Activated naive CD4-positive, alpha-beta T cell (primary cell): ENCODE measurements around the gene GABRD.

Experiments
- DNase-seq, 4 experiments: peaks; one replicate each; lab custom pipeline; 2025; lab: John Stamatoyannopoulos, UW

Gene GABRD

DNA sequence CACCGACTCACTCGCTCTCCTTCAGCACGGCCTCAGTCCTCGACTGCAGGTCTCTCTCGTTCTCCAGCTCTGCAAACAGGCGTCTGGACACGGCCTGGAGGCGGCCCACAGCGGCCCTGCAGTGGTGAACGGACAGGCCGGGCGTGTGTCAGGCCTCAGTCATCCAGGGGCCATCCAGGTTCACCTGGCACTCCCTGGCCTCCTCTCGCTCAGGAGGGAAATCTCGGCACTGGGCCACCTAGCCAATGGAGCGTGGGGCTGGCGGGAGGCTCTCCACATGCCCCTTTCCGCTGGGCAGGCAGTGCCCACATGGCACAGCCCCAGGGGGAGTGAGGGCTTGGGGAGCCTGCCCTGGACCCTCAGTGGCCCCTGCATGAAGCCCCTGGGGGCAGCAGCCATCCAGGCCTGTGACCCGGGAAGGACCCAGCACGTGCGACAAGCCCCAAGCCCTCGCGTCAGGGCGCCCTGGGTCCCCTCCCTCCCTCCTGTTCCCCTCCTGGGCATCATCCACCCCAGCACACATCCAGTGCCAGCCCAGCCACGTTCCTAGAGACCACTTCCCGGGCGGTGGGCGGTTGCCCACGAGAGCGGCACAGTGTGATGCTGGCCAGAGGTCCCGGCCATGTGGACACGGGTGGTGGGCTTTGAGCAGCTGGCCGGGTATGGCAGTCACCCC lies 33.6 kb upstream of the GABRD start:
- no peak for DNase-seq

GRCh38 chr1:1986451-1987141 lies 32.5 kb upstream of the GABRD start:
- DNase-seq: no peak

DNA sequence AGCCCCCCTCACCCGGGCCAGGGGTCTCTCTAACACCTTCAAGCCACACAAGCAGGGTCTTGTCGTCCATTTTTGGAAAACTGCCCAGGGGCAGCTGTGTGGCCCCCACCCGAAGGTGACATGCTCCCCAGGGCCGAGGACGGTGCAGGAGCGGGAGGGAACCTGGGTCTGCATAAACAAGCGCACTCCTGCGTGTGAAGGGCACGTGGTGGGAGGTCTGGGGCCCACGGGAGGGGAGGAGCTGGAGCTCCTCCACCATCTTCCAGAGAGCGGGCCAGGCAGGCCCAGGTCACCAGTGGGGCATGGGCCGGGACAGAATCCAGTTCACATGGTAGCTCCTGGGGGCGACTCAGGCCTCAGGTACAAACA lies 32.0 kb upstream of the GABRD start:
- no peak for DNase-seq

- no peak for DNase-seq
Measured at GRCh38 chr1:1988061-1988945, 30.8 kb upstream of the GABRD start.

- DNase-seq: no peak
Measured at GRCh38 chr1:1989102-1989542, 30.0 kb upstream of the GABRD start.

GRCh38 chr1:1989789-1990188 lies 29.4 kb upstream of the GABRD start:
- no peak for DNase-seq

- DNase-seq: no peak
Measured at GRCh38 chr1:1990222-1990621, 28.9 kb upstream of the GABRD start.

GRCh38 chr1:1994536-1994935 lies 24.6 kb upstream of the GABRD start:
- no peak for DNase-seq

DNA sequence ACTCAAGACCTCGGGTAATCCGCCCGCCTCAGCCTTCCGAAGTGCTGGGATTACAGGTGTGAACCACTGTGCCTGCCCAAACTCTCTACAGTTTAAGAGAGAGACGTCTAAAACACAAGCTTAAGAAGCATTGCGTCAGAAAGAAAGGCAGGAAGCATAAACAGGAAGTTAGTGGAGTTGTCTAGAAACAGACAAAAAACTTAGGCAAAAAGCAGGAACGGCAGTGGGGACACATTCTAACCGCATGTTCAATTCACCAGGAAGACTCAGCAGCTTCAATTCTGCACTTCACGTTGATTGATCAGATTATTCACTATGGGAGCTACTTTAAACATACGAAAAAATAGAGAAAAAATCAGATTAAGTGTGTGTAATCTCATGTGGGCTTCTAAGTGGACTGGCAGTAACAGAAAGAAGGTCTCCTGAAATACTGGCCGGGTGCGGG lies 22.9 kb upstream of the GABRD start:
- DNase-seq: no peak

DNA sequence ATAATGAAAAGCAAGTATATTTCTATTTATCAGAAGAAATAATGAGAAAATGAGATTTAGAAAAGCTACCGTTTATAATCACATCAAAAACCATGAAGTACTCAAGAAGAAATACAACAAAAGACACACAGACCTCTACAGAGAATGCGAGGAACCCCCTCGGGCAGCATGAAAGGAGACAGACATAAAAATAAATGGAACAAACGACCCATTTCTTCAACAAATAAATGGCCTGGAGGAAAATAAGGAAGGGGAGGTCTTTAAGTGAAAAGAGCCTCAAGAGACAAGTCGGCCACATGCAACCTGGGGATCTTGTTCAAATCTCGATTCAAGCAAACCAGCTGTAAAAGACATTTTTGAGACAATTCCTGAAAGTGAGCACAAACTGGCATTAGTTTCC lies 21.6 kb upstream of the GABRD start:
- no peak for DNase-seq

GRCh38 chr1:2000432-2000831 lies 18.7 kb upstream of the GABRD start:
- DNase-seq: no peak

DNA sequence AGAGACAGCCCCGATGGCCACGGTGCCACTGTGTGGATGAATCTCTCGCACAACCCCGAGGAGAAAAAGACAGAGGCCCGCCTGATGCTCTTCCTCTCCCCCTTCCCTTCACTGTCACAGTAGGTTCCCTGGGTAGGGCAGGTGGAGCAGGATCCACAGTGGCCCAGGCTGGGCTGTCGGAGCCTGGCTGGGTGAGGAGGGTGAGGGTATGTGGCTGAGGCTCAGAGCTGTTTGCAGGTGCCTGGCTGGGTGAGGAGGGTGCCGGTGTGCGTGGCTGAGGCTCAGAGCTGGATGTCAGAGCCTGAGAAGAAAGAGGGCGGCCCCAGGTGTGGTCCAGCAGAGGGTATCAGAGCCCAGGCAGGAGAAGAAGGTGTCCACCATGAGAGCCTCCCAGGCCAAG lies 18.3 kb upstream of the GABRD start:
- DNase-seq: no peak

GRCh38 chr1:2001773-2002411 lies 17.3 kb upstream of the GABRD start:
- DNase-seq: no peak

GRCh38 chr1:2003541-2004131 lies 15.5 kb upstream of the GABRD start, which contains the start of gene CFAP74:
CFAP74 (minus strand) TSS chr1:2003786; CDS start chr1:1990956, 12,830 bp downstream.
- DNase-seq: no peak

- DNase-seq: no peak
Measured at GRCh38 chr1:2004856-2005255, 14.3 kb upstream of the GABRD start.

GRCh38 chr1:2009101-2010053 lies 9.8 kb upstream of the GABRD start:
- no peak for DNase-seq

DNA sequence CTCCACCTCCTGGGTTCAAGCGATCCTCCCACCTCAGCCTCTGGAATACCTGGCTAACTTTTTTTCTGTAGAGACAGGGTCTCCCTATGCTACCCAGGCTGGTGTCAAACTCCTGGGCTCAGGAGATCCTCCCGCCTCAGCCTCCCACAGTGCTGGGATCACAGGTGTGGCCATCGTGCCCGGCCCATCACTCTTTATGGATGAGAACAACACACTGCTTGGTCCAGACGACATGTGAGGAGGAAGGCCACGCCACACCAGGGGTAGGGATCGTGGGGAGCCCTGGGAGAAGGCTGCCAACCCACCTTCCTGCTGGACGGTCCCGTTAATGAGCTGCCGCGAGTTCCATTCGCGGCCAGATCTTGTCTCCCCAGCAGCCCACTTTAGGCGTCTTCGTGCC lies 5.0 kb upstream of the GABRD start:
- DNase-seq: no peak

- no peak for DNase-seq
Measured at GRCh38 chr1:2014741-2015735, 4.1 kb upstream of the GABRD start.

- DNase-seq: no peak
Measured at GRCh38 chr1:2016123-2016522, 3.0 kb upstream of the GABRD start.
